ENCODE data around the gene IGFBP2. TPM values are rescaled to one million over a fixed set of nuclear protein-coding genes. Genes with fewer than 3 reads are reported as not detected.

Gene IGFBP2
- total RNA-seq, 4 donors from 2014 or later: 126 to 243 (median 153) TPM

- ATAC-seq (ENCODE audit: low FRiP score): no peak
- no peak for DNase-seq (ENCODE audit: low spot score)
- no peak for TF ChIP-seq CTCF (IDR thresholded peaks at IDR 0.05)
Observed at GRCh38 chr2:216657086-216657855, 24.1 kb downstream of the IGFBP2 start.

GRCh38 chr2:216657980-216658379, 24.8 kb downstream of the IGFBP2 start:
- no peak for ATAC-seq (ENCODE audit: low FRiP score)
- no peak for DNase-seq (ENCODE audit: low spot score)
- TF ChIP-seq CTCF (IDR thresholded peaks at IDR 0.05): no peak

GRCh38 chr2:216658757-216659156, 25.5 kb downstream of the IGFBP2 start:
- no peak for TF ChIP-seq CTCF (IDR thresholded peaks at IDR 0.05)
- no peak for ATAC-seq (ENCODE audit: low FRiP score)
- DNase-seq (ENCODE audit: low spot score): no peak

- no peak for TF ChIP-seq CTCF (IDR thresholded peaks at IDR 0.05)
- no peak for DNase-seq (ENCODE audit: low spot score)
- ATAC-seq (ENCODE audit: low FRiP score): no peak
Observed at GRCh38 chr2:216659276-216659675, 26.1 kb downstream of the IGFBP2 start.

GRCh38 chr2:216660496-216660895, 27.3 kb downstream of the IGFBP2 start:
- ATAC-seq (ENCODE audit: low FRiP score): no peak
- no peak for DNase-seq (ENCODE audit: low spot score)
- TF ChIP-seq CTCF (IDR thresholded peaks at IDR 0.05): no peak

GRCh38 chr2:216661051-216661450, 27.8 kb downstream of the IGFBP2 start:
- TF ChIP-seq CTCF (IDR thresholded peaks at IDR 0.05): no peak
- ATAC-seq (ENCODE audit: low FRiP score) (no peak), DNase-seq (ENCODE audit: low spot score) (no peak)
